Measurements from ENCODE around the gene PTBP3.

DNA sequence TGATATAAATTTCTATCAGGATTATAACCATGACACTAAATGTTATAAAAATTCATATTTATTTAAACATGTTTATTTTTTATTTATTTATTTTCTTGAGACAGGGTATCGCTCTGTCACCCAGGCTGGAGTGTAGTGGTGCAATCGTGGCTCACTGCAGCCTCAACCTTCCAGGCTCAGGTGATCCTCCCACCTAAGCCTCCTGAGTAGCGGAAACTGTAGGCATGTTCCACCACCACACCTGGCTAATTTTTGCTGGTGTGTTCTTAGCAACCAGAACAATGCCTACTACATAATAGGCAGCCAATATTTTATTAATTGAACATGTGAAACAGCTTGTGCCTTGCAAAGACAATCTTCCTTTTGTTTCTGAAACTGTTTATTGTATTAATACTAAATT lies 6.5 kb upstream of the PTBP3 start:
- TF ChIP-seq, protein P1, sequence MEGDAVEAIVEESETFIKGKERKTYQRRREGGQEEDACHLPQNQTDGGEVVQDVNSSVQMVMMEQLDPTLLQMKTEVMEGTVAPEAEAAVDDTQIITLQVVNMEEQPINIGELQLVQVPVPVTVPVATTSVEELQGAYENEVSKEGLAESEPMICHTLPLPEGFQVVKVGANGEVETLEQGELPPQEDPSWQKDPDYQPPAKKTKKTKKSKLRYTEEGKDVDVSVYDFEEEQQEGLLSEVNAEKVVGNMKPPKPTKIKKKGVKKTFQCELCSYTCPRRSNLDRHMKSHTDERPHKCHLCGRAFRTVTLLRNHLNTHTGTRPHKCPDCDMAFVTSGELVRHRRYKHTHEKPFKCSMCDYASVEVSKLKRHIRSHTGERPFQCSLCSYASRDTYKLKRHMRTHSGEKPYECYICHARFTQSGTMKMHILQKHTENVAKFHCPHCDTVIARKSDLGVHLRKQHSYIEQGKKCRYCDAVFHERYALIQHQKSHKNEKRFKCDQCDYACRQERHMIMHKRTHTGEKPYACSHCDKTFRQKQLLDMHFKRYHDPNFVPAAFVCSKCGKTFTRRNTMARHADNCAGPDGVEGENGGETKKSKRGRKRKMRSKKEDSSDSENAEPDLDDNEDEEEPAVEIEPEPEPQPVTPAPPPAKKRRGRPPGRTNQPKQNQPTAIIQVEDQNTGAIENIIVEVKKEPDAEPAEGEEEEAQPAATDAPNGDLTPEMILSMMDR (IDR thresholded peaks at IDR 0.05; ENCODE audit: low read depth, low read length): no peak
- TF ChIP-seq, protein P2, sequence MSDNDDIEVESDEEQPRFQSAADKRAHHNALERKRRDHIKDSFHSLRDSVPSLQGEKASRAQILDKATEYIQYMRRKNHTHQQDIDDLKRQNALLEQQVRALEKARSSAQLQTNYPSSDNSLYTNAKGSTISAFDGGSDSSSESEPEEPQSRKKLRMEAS (IDR thresholded peaks at IDR 0.05; ENCODE audit: low read depth, low read length): no peak
- no peak for TF ChIP-seq POLR2A (IDR thresholded peaks at IDR 0.05; ENCODE audit: extremely low read depth, insufficient read length)

All from NB4 (cell line).